ENCODE measurements around the gene NOL11. TPM values are rescaled to one million over a fixed set of nuclear protein-coding genes. Genes with fewer than 3 reads are reported as not detected.

NOL11 gene
- 110 and 118 TPM in 2 replicates for total RNA-seq

DNA sequence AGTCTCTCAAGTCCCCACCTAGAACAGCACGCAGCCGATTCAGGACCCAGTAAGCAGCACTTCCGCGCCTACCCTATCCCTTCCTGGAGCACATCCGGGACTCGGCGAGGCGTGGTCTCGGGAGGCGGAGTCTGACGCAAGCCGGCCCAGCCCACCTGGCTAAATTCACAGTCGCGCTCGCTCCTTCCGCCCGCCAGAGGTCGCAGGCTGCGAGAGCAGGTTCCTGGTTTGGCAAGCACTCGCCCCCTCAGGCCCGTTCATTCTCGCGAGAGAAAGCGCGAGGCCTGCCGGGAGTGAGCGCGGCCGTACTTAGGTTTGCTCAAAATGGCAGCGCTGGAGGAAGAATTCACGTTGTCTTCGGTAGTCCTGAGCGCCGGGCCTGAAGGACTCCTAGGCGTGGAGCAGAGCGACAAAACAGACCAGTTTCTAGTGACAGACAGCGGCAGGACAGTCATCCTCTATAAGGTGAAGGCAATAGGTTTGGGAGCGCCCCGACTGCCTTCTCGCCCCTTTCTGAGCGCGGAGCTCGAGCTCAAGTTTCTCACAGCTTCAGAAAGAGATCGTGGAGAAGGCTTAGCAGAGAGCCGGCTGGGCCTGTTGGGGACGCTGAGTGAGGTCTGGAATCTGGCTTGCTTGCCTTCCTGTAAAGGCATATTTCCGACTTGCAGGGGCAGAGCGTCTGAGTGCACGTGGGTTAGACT lies at the start of gene NOL11:
Gene NOL11, plus strand, starts transcription at position 313 of the 701 bp plus-strand sequence. Its CDS starts 12 bp downstream, at position 325.
- Mint-ChIP-seq H3K9me3 (peaks cover 5% of the 10 kb centered on the region), H3K4me1 (peaks cover 16% of the 10 kb centered on the region), H3K27ac (peak within 1 kb of the TSS; percentile 96), H3K36me3 (ENCODE audit: low read depth) (peaks cover 27% of the 10 kb centered on the region), H3K27me3 (peaks cover 4% of the 10 kb centered on the region), H3K4me3 (peak within 1 kb of the TSS; percentile 90)
- intact Hi-C loops (cut with micrococcal nuclease) = loop anchor here (1.0 to 5.0 kb wide), 4 partner anchors 108 to 472 kb away; partner anchors contain the start of genes BPTF, HELZ, KPNA2 and PSMD12
- peak; percentile 100 for DNase-seq

DNA sequence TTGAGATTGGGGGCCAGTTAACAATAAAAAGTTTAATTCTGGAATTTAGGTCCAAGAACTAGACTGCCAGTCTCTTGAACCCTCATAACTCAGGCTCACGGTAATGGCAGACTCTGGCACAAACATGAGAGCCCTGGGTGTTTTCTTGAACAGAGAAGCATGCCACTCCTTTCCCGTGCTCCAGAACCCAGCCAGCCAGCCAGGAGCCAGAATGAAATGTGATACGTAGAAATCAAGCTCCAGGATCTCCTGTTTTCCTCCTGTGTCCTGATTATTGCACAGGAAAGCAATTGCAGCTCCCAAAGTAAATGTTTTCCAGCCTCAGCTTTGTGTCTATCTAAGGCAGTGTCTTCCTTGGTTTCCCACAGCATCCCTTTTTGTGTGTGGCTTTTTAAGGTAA lies 46.2 kb upstream of the NOL11 start:
- intact Hi-C loops (cut with micrococcal nuclease) = no loop called here
- Mint-ChIP-seq H3K4me3 (no peak overlapping the region), H3K4me1 (no peaks in the 10 kb centered on the region), H3K27ac (no peak overlapping the region), H3K9me3 (peaks cover 3% of the 10 kb centered on the region), H3K27me3 (no peaks in the 10 kb centered on the region), H3K36me3 (ENCODE audit: low read depth) (peaks cover 10% of the 10 kb centered on the region)
- no peak for DNase-seq

DNA sequence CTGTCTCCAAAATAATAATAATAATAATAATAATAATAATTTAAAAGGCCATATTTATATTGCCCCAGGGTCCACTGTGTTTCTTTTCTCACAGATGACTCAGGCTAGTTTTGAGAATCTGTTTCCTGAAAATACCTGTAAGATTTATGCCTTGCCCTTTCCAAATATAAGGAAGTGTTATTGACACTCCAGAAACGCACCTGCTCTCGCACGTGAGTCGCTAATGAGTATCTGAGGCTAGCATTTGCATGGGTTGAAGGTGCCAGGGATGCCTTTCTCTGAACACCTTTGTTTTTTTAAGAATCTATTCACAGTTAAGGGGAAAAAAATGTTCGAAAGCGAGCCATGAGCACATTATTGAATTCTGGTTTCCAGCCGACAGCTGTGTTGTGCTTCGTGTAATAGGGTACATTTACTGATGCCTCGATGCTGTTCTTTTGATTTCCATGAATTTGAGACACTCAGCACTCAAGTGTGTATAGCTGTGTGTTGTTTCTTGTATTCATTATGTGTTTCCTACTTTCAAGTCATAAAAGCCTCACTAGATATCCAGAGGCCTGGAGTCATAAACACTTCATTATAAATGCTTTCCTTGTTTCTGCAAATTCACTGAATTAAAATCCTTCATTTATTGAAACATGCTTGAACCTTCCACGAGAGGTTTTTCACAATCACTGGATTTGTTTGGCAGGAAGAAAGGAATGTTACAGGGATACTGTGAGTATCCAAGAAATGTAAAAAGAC lies 45.0 kb upstream of the NOL11 start:
- H3K27me3 Mint-ChIP-seq = no peaks in the 10 kb centered on the region
- H3K9me3 Mint-ChIP-seq = peaks cover 3% of the 10 kb centered on the region
- H3K4me1 Mint-ChIP-seq = no peaks in the 10 kb centered on the region
- peaks cover 10% of the 10 kb centered on the region for H3K36me3 Mint-ChIP-seq (ENCODE audit: low read depth)
- intact Hi-C loops (cut with micrococcal nuclease) = no loop called here
- DNase-seq = no peak
- H3K4me3 Mint-ChIP-seq = no peak overlapping the region
- no peak overlapping the region for H3K27ac Mint-ChIP-seq

DNA sequence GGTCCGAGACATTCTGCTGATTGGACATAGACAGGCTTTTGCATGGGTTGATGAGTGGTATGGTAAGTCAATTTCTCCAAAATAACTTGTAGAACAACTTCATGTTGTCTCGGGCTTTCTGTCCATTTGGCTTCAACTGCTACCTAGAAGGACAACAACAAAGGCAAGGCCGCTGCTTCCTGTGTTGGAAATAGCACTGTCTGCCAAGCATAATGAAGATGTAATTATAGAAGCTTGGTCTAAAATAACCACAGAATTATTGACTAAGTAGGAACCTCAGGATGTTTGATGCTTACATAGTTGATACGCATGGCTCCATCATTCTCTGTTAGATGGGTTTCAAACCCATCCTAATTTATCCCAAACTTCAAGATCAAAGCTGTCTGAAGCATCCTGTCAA lies 42.3 kb upstream of the NOL11 start:
- H3K4me1 Mint-ChIP-seq = no peaks in the 10 kb centered on the region
- intact Hi-C loops (cut with micrococcal nuclease) = no loop called here
- no peaks in the 10 kb centered on the region for H3K27me3 Mint-ChIP-seq
- H3K9me3 Mint-ChIP-seq = no peaks in the 10 kb centered on the region
- no peak overlapping the region for H3K4me3 Mint-ChIP-seq
- peaks cover 5% of the 10 kb centered on the region for H3K36me3 Mint-ChIP-seq (ENCODE audit: low read depth)
- no peak for DNase-seq
- H3K27ac Mint-ChIP-seq = no peak overlapping the region

DNA sequence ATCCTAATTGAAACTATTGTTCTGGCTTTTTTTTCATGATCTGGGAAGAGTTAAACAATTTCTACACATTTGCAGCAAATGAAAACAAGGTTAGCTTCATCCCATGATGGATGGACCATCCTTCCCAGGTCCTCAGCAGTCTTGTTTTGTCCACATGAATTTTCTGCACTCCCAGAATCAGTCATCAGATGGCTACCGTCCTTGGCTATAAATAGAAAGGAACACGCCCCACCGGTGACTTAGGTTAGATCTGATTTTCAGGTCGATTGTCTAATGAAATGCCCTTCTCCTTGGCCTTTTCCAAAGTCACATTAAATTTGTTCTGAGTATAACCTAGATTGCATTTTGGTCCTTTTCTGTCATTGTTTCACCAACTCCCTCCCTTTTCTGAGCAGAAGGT lies 41.4 kb upstream of the NOL11 start:
- H3K9me3 Mint-ChIP-seq = no peaks in the 10 kb centered on the region
- intact Hi-C loops (cut with micrococcal nuclease) = no loop called here
- no peak overlapping the region for H3K27ac Mint-ChIP-seq
- no peaks in the 10 kb centered on the region for H3K27me3 Mint-ChIP-seq
- no peak overlapping the region for H3K4me3 Mint-ChIP-seq
- H3K36me3 Mint-ChIP-seq (ENCODE audit: low read depth) = peaks cover 4% of the 10 kb centered on the region
- DNase-seq = no peak
- H3K4me1 Mint-ChIP-seq = no peaks in the 10 kb centered on the region

DNA sequence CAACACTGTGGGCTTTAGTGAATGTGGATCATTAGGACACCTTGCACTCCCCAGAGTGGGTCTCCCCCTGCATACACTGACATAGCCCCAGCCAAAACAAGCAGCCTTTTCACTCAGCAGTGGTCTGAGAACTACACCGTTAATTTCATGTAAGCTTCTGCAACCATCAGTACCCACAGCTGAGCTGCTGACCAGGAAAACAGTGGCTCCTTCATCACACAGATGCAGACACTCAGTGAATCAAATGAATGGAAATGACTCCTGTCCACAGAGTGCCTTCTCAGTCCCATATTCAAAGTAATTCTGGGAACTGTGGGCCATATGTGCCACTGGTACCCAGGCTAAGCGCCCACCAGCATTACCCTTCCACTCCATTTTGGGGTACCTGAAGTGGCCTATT lies 39.3 kb upstream of the NOL11 start:
- DNase-seq = no peak
- Mint-ChIP-seq H3K36me3 (ENCODE audit: low read depth) (peaks cover 5% of the 10 kb centered on the region), H3K4me1 (no peaks in the 10 kb centered on the region), H3K27ac (no peak overlapping the region), H3K27me3 (no peaks in the 10 kb centered on the region), H3K9me3 (no peaks in the 10 kb centered on the region), H3K4me3 (no peak overlapping the region)
- intact Hi-C loops (cut with micrococcal nuclease) = no loop called here

DNA sequence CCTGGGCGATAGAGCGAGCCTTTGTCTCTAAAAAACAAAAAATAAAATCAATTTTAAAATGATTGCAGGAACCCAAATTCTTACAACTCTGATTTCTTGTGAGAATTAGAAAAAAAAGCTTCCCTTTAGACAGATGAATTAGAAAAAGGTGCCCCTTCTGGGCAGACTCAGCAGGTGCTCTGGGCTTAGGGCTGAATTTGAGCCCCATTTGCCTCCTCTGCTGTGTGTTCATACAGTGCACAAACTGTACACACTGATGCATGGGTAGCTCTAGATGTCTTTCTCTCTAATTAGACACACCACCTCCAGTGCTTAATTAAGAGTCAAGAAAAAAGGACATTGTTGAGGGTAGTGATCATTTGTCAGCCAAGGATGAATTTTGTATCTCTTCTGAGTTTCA lies 38.5 kb upstream of the NOL11 start:
- Mint-ChIP-seq H3K4me3 (no peak overlapping the region), H3K4me1 (no peaks in the 10 kb centered on the region), H3K9me3 (no peaks in the 10 kb centered on the region), H3K36me3 (ENCODE audit: low read depth) (peaks cover 5% of the 10 kb centered on the region), H3K27ac (no peak overlapping the region), H3K27me3 (no peaks in the 10 kb centered on the region)
- intact Hi-C loops (cut with micrococcal nuclease) = no loop called here
- no peak for DNase-seq

DNA sequence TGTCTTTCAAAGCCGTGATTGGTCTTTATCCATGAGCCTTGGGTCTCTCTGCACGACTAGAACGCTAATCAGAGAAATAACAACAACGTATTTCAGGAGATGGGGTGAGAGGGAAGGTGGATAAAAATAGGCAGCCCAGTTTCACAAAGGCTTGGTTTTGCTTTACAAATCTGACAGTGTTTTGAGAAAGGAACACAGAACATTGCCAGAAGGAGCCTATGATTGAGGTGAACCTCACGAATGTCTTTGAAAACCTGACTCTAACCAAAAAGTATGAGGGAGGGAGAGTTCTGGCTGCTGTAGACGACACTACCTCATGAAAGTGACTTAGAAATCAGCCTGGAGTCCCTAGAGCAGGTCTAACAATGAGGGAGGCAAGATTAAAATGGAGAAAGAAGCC lies 38.0 kb upstream of the NOL11 start:
- H3K9me3 Mint-ChIP-seq = no peaks in the 10 kb centered on the region
- no peaks in the 10 kb centered on the region for H3K4me1 Mint-ChIP-seq
- no peak overlapping the region for H3K4me3 Mint-ChIP-seq
- no peaks in the 10 kb centered on the region for H3K27me3 Mint-ChIP-seq
- H3K36me3 Mint-ChIP-seq (ENCODE audit: low read depth) = peaks cover 5% of the 10 kb centered on the region
- intact Hi-C loops (cut with micrococcal nuclease) = no loop called here
- DNase-seq = no peak
- no peak overlapping the region for H3K27ac Mint-ChIP-seq

DNA sequence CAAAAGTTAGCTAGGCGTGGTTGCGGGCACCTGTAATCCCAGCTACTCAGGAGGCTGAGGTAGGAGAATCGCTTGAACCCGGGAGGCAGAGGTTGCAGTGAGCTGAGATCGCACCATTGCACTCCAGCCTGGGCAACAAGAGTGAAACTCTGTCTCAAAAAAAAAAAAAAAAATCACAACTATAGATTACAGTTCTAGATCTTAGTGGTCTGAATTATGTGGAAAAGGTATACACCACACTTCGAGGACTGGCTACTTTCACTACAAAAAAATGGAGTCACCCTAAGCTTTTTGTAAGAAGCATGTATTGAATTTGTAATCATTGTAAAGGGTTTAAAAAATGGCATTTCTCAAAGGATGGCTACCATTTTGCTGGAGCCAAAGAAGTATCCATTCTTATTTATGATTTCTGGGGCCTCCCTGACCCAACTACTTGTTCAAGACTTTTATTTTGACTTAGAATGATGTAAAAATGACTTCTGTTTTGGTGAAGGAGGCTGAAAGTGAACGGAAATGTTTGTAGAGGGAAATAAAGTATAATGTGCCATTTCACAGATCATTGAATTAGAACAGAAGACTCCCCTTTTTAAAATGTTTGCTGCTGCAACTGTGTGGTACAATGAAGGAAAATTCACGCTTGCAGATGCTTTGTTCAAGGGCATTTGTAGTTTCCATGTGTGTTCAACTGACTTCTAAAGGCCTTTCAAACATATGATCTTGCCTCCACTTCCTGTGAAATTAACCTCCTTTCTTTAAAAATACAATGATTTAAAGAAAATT lies 37.1 kb upstream of the NOL11 start:
- H3K36me3 Mint-ChIP-seq (ENCODE audit: low read depth) = peaks cover 7% of the 10 kb centered on the region
- no peaks in the 10 kb centered on the region for H3K4me1 Mint-ChIP-seq
- H3K27ac Mint-ChIP-seq = no peak overlapping the region
- no peak overlapping the region for H3K4me3 Mint-ChIP-seq
- intact Hi-C loops (cut with micrococcal nuclease) = no loop called here
- H3K9me3 Mint-ChIP-seq = no peaks in the 10 kb centered on the region
- no peaks in the 10 kb centered on the region for H3K27me3 Mint-ChIP-seq
- no peak for DNase-seq

DNA sequence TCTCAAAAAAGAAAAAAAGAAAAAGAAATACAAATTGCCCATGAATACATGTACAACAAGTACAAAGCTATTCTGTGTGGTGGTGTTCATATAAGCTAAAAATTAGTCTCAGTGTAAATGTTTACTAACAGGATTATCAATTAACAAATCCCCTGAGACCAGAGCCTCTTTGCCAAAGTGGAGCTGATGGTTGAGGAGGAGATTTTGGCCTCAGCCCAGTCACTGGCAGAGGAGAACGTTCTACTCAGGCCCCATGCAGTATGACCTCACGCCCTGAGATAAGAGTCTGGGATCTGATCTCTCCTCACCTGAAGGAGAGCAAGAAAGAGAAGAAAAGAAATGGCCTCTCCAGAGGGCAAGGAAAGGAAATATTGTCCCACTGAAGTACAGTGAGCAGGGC lies 35.5 kb upstream of the NOL11 start:
- Mint-ChIP-seq H3K27me3 (no peaks in the 10 kb centered on the region), H3K4me3 (no peak overlapping the region), H3K4me1 (no peaks in the 10 kb centered on the region), H3K9me3 (no peaks in the 10 kb centered on the region), H3K27ac (no peak overlapping the region), H3K36me3 (ENCODE audit: low read depth) (peaks cover 5% of the 10 kb centered on the region)
- intact Hi-C loops (cut with micrococcal nuclease) = no loop called here
- DNase-seq = no peak

DNA sequence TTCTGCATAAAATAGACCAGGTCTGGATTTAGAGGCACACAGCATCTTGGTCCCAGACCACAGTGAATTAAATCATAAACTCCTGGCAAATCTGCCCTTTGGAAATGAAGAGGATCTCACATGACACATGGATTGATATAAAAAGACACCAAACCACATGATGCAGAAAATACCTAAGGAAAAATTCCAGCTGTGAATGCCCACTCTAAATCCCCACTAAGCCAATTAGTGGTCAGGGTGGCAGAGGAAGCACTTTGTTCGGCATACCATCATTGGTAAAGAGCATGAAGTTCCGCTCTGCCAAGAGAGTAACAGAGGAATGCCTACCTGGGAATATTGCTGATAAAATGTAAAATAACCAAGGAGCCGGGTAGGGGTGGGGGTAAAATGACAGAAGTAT lies 32.4 kb upstream of the NOL11 start:
- H3K27ac Mint-ChIP-seq = no peak overlapping the region
- peaks cover 3% of the 10 kb centered on the region for H3K36me3 Mint-ChIP-seq (ENCODE audit: low read depth)
- H3K4me1 Mint-ChIP-seq = peaks cover 4% of the 10 kb centered on the region
- no peaks in the 10 kb centered on the region for H3K9me3 Mint-ChIP-seq
- no peak overlapping the region for H3K4me3 Mint-ChIP-seq
- no peaks in the 10 kb centered on the region for H3K27me3 Mint-ChIP-seq
- DNase-seq = no peak
- intact Hi-C loops (cut with micrococcal nuclease) = no loop called here

DNA sequence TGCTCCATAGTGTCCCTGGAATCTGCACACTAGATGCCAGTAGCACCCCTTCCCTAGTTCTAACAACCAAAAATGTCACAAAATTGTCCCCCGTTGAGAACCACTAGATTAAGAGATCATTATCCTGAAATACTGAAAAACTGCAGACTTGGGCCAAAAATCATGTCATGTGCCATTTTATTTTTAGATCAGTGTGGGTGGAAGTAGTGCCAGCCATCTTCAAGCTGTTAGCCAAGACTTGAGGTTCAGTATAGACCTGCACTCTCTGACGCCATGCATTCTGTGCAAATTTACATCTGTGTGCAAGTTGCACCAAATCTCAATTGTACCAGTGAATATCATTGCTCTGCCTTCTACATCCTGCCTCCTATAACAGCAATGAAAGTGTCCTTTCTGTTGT lies 31.5 kb upstream of the NOL11 start:
- no peak for DNase-seq
- no peaks in the 10 kb centered on the region for H3K27me3 Mint-ChIP-seq
- H3K27ac Mint-ChIP-seq = no peak overlapping the region
- intact Hi-C loops (cut with micrococcal nuclease) = no loop called here
- peaks cover 3% of the 10 kb centered on the region for H3K36me3 Mint-ChIP-seq (ENCODE audit: low read depth)
- H3K9me3 Mint-ChIP-seq = no peaks in the 10 kb centered on the region
- no peak overlapping the region for H3K4me3 Mint-ChIP-seq
- peaks cover 4% of the 10 kb centered on the region for H3K4me1 Mint-ChIP-seq

DNA sequence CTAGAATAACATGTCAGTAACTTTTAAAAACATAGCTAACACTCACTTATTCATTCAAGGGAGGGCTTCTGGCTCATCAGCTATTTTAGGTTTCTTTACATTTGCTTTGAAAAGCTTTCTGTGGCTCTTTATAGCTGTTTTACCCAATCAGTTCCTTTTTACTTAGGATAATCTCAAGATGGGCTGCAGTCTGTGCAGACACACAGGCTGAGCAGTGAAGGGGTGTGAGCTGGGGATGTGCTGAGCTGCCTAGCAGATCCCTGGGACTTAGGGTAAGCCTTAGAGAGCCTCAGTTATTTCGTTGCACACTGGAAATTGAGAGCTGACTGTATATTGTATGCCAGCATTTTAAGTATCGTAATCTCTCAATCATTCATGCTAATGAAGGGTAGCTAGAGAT lies 30.2 kb upstream of the NOL11 start:
- Mint-ChIP-seq H3K9me3 (no peaks in the 10 kb centered on the region), H3K4me3 (no peak overlapping the region), H3K27me3 (no peaks in the 10 kb centered on the region), H3K4me1 (peaks cover 4% of the 10 kb centered on the region), H3K36me3 (ENCODE audit: low read depth) (peaks cover 4% of the 10 kb centered on the region), H3K27ac (no peak overlapping the region)
- DNase-seq = no peak
- intact Hi-C loops (cut with micrococcal nuclease) = no loop called here

Measured in activated CD4-positive, alpha-beta T cell treated with anti-CD3 and anti-CD28 coated beads, Interleukin-2, amount 10 ng/mL, durations not matched to agents 24 days and 14 days (primary cell).